DOHH2 (cell line): ENCODE data around the gene NPFFR1.

Experiments
- CTCF ChIP-seq: fragments of 200-600 bp; sonication (generic); IDR thresholded peaks from one replicate; pipeline ENCODE4 v1.5.1; 2014; ENCODE audit warnings: antibody characterized with exemption, mild to moderate bottlenecking, low read depth, low read length; ENCODE audit not compliant: poor library complexity, severe bottlenecking
- EZH2phosphoT487 ChIP-seq: fragments of 200-600 bp; sonication (generic); IDR thresholded peaks from 2 replicates; pipeline ENCODE4 v1.6.1; 2017; ENCODE audit warnings: borderline replicate concordance, mild to moderate bottlenecking, antibody characterized with exemption, low read length, moderate library complexity, mixed read lengths

- TF ChIP-seq CTCF (peak; percentile 69), EZH2phosphoT487 (no peak)
Observed at GRCh38 chr10:70265032-70265689, 18.6 kb downstream of the NPFFR1 start.
